GOT3 (cell line): ENCODE measurements around the gene LILRB5.
"Not testable (repeated sequence)": the region's sequence is repeated elsewhere in the genome, so short reads cannot be mapped to it uniquely, and the experiment has no call there.

Experiments
- DNase-seq: peaks from one replicate; lab custom pipeline; 2025; ENCODE audit warnings: mixed read lengths; lab: John Stamatoyannopoulos, UW

LILRB5 gene

DNA sequence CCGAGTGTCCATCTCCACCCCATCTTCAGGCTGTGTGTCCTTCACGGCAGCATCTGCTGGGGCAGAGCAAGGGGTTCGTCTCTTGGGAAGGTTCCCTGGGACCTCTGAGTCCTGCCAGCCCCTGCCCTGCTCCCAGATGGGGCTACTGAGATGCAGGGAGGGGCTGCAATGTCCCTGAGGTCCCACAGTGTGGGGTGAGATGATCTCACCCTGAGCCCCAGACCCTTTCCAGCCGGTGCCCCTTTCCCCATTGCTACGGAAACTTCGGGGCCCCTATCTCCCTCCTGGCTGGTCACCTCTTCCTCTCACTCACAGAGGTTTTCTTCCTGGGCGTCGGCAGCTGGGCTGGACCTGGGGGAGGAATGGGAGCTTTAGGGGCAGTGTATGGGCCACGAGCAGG lies 18.9 kb upstream of the LILRB5 start:
- DNase-seq = no peak

GRCh38 chr19:54274516-54274915 lies 17.4 kb upstream of the LILRB5 start:
- not testable (repeated sequence) for DNase-seq

- no peak for DNase-seq
Measured at GRCh38 chr19:54273821-54274220, 16.7 kb upstream of the LILRB5 start.

DNA sequence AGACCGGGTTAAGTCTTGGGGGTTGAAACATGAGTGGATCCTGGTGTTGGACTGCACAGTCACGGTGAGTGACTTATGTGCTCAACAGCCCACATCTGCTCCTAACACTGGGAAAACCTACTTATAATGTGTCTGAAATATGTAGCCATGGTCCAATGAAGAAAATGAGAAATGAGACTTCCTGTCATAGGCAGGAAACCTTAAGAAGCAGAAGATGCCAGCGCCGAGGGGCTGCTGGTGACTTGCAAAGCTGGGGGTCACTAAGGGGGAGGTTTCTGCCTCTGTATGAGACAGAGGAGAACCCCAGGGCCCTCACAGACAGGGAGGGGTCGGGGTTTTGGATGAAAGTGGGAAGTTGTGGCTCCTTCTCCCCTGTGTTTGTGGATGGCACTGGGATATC lies 15.1 kb upstream of the LILRB5 start:
- not testable (repeated sequence) for DNase-seq

GRCh38 chr19:54271587-54271986 lies 14.5 kb upstream of the LILRB5 start:
- not testable (repeated sequence) for DNase-seq

DNA sequence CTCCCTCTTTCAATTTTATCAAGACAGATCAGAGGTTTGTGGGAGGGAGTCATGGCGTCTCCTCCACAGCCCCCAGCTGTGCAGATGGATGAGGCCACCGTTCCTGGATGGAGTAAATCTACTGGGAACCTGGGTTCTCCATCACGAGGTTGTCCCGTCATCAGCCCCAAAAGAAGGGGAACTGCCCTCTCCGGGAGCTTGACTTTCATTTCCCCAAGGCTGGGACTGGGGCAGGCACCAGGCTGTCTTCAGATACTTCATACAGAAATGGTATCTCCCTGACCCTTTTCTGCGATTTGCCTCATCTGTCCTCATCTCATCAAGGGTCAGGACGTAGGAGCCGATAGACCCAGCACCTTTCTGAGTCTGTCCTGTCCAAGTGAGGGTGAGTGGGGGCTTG lies 14.0 kb upstream of the LILRB5 start:
- DNase-seq = no peak

DNA sequence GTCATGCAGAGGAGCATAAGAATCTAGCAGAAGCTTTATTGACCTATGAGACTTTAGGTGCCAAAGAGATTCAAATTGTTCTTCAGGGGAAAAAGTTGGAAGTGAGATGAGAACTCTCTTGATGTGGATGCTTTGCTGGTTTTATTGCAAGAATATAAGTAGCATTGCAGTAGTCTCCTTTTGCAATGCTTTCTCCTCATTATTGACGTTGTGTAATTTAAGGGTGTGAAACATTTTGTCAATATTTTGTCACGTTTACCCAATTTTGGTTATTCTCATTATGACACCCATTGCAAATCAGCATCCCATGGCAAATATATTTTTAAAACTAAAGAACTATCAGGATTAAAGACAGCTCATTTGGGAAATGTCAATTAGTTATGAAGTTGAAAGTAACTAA lies 11.9 kb upstream of the LILRB5 start:
- no peak for DNase-seq

DNA sequence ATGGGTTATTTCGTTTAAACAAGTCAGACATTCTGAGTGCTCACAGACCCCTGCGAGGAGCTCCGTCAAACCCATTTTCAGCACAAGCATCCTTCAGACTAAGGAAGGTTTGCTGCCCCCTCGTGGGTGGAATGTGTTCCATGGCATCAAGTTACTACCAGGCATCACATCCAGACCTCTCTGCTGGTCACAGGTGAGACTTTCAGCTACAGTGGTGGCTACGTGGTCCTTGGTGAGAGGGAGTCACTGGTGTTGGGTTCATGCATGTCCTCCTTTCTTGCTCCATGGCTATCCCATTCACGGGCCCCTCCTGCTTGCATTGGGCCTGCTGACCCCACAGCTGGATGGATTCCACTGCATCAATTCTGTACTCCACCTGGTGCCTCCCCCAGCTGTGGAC lies 9.1 kb upstream of the LILRB5 start:
- DNase-seq = no peak

GRCh38 chr19:54262470-54262869 lies 5.4 kb upstream of the LILRB5 start:
- no peak for DNase-seq

GRCh38 chr19:54262066-54262465 lies 5.0 kb upstream of the LILRB5 start:
- no peak for DNase-seq

DNA sequence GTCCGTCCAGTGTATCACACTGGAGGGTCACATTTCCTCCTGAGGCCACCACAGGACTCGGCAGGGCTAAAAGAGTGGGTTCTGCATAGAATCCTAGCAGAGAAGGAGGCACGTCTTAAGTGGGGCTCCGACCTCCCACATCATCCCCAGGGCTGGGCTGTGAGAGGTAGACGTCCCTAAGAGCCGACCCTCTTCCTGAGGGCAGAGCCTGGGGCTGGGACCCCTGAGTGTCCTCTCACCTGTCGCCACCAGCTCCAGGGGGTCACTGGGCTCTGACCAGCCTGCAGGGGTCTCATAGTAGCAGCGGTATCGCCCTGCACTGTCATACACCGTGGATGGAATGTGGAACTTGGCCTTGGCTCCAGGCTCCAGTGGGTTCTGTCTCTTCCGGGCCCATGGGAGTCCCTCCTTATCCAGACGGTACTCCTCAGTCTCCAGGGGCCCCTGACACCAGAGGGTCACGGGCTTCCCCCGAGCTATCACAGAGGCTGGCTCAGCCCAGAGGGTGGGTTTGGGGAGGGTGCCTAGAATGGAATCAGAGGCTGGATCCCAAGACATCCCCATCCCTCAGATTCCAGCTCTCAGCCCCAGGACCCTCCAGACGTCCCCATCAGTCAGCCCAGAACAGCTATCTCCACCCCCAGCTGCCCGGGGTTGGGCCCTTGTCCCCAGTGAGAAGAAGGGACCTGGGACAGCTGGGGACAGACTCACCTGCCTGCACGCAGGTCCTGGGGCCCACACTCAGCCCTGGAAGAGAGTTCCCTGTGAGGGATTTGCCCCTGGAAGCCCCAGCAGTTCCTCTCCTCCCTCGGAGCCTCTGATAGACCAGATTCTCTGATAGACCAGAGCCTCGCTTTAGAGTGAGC lies 590 bp downstream of the LILRB5 start:
- no peak for DNase-seq

DNA sequence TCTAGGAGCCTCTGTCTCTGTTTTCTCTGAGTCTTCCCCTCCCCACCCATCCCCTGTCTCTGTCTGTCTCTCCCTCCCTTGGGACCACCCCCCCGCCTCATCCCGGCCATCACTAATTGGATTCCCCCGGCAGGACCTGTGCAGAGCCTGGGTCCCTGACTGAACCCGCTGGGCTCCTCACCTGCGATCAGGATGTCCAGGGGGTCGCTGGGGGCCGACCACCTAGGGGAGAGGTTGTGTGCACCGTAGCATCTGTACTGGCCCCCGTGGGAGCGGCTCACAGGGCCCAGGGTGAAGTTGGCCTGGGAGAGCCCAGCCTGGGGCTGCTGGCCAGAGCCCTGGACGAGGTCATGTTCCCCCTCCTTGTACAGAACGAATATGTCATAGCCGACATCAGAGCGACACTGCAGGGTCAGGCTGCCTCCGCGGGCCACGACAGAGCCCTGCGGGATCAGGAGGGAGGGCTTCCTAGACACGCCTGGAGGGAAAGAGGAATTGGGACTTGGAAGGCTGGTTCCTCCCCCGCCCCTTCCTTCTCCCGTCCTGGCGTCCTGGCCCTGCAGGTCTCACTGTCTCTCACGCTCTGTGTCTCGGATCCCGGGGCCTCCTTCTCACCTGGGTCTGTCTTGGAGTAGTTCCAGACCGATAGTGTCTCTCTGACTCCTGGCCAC lies 1.8 kb downstream of the LILRB5 start:
- DNase-seq = no peak

DNA sequence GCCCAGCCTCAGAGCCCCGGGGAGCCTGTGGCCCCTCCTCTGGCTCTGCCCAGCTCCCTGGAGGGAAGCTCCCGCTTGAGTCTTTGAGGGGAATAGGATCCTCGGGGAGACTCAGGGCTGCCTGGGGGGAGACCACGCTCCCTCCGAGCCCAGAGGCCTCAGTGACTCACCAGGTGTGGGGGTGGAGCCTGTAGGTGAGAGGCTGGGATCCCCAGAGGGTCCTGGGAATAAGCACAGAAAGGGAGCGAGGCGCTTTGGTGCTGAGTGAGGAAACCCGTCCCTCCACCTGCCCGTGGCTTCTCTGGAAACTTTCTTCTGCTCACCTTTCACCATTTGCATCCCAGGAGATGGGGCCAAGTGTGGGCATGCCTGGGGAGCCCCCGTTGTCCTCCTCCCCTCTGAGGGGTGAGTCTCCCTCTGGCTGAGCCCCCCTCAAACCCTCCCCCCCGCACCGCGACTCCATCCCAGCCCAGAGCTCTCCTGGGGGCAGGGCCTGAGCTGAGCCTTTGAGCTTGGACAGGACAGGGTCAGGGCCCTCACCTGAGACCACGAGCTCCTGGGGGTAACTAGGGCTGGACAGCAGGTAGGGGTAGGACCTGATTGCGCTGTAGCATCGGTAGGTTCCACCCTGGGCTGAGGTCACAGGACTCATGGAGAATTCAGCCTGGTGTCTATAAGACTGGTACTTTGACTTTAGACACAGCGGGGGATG lies 2.7 kb downstream of the LILRB5 start:
- DNase-seq = no peak

DNA sequence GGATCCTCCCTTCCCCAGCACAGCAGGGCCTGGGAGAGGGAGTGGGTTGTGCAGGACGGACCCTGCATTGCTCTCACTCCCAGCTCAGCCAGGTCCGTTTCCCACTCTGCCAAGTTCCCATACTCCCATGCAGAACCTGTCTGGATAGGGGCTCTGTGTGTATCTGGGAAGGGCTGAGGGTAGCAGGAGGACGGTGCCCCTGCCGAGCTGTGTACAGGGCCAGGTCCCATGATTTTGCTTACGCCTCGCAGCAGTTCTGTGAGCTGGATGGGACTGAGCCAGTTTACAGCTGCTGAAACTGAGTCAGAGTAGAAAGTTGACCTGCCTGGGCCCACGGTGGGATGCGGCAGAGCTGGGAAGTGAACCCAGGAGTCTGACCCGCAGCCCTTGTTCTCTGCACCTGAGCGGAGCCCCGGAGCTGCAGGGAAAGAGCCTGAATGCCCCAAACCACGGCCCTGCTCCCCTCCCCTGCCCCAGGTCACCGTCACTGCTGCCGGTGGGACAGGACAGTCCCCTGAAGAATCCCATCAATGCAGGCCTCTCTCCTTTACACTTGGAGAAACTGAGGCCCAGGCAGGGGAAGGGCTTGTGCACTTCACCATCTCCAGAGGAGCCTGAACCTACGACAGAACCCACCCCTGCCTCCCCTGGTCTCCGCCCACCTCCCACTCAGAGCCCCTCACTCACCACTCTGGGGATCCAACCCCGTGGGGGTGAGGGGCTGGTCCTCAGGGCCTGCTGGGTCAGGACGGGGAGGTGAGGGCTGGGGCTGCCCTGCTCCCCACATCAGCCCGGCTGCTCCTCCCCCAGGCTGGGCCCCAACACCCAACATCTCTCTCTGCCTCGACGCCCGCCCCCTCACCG lies 3.5 kb downstream of the LILRB5 start:
- no peak for DNase-seq

DNA sequence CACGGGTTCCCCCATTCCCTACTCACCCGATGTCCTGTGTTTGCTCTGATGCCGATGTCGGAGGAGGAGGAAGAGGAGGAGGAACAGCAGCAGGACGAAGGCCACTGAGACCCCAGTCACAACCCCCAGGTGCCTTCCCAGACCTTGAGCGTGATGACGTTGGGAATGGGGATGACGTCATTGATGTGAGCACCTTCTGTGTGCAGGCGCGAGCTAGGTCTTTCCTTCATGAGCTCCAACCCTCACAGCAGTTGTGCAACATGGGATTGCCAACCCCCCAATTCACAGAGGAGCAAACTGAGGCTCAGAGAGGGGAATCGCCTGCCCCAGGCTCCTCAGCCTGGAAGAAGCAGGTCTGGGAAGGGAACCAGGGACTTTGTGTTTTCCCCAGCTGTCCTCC lies 4.2 kb downstream of the LILRB5 start:
- DNase-seq = no peak

DNA sequence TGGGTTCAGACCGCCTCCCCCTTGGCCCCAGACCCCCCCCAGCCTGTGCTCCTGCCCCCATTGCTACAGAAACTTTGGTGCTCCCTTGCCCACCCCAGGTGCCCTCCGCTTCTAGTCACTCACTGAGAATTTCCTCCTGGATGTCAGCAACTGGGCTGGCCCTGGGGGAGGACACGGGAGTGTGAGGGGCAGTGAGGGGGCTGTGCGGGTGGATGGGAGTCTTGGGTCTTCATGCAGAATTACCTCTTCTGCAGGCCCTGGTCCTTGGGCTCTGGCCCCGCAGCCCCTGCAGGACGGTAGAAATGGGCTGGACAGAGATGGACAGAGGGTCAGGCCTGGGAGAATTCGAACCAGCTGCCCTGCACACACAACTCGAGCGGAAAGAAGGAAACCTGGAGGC lies 4.8 kb downstream of the LILRB5 start:
- no peak for DNase-seq

- no peak for DNase-seq
Measured at GRCh38 chr19:54248016-54248601, 9.0 kb downstream of the LILRB5 start.

- no peak for DNase-seq
Measured at GRCh38 chr19:54247106-54247930, 9.8 kb downstream of the LILRB5 start.

DNA sequence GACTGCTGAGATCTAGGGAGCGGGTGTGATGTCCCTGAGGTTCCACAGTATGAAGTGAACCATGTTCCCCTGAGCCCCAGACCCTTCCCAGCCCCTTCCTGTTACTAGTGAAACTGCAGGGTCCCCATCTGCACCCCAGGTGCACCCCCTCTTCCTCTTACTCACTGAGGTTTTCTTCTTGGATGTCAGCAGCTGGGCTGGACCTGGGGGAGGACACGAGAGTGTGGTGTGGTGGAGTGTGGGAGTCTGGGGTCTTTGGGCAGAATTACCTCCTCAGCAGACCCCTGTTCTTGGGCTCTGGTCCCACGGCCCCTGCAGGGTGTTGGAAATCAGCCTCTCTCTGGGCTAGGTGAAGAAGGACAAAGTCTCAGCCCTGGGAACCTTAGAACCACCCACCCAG lies 11.1 kb downstream of the LILRB5 start:
- DNase-seq = no peak

GRCh38 chr19:54243809-54244208 lies 13.3 kb downstream of the LILRB5 start:
- not testable (repeated sequence) for DNase-seq

GRCh38 chr19:54242646-54243045 lies 14.4 kb downstream of the LILRB5 start, which contains the start of gene LILRA6:
TSS of gene LILRA6 (minus strand) at chr19:54242790.
- not testable (repeated sequence) for DNase-seq
